ENCODE data around the gene LDLRAD1.

GRCh38 chr1:53984726-53985125, 33.3 kb downstream of the LDLRAD1 start:
- TF ChIP-seq EZH2 (IDR thresholded peaks at IDR 0.05; ENCODE audit: insufficient read depth, poor library complexity, severe bottlenecking): no peak
- TF ChIP-seq EZH2phosphoT487 (IDR thresholded peaks at IDR 0.05; ENCODE audit: insufficient read depth, low read depth): no peak

Measured in GM23248 (cell line).